ENCODE measurements around the gene SIK2. TPM values are rescaled to one million over a fixed set of nuclear protein-coding genes. Genes with fewer than 3 reads are reported as not detected.
A peak's percentile ranks its signal among the peaks of the same experiment; 100 is the strongest.

SIK2 gene
- total and polyA plus RNA-seq, 10 donors = 1.7 to 23.8 (median 14.9) TPM

DNA sequence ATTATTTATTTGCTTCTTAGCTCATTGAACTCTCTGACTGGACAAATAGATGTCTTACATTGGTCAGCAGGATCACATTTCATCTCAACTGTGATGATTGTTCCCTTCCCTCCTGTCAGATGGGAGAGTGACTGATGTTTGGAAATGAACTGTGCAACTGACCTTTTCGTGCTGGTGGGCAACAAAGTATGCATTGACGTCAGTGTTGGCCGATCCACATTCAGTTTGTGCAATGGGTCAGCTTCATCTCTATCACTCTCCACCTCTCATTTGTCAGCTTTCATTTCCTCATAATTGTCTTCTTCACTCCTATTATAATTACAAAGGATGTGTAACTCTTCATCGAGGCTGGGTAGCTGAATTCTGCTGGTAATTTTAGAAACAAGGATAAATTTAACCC, 92.6 kb downstream of the SIK2 start:
- no peaks in the 10 kb centered on the region for H3K27me3 ChIP-seq (replicated peaks in 1 of 7)
- peaks cover 0 to 21% (median 3%) of the 10 kb centered on the region in 6 donors for H3K4me1 ChIP-seq
- H3K36me3 ChIP-seq = peaks cover 0 to 28% (median 0%) of the 10 kb centered on the region in 6 donors
- intact Hi-C loops (cut with DNase I; ENCODE audit: low total_unique reads) = no loop called here
- no peaks in the 10 kb centered on the region for H3K9me3 ChIP-seq
- TF ChIP-seq CTCF (IDR thresholded peaks at IDR 0.05 in 8 of 11, conservative IDR thresholded peaks at IDR 0.05 in 3 of 11) (no peak), POLR2A (IDR thresholded peaks at IDR 0.05) (no peak), POLR2AphosphoS5 (IDR thresholded peaks at IDR 0.05) (peak in 1 of 3 donors; percentile 83)
- peak overlapping the region in 2 of 8 donors; percentile 34 to 46 for H3K27ac ChIP-seq
- no peak for DNase-seq
- H3K4me3 ChIP-seq = no peak overlapping the region
- WGBS, 5 donors = 58 to 69% (median 68%) methylated on average over 4 of the region's 4 CpGs

DNA sequence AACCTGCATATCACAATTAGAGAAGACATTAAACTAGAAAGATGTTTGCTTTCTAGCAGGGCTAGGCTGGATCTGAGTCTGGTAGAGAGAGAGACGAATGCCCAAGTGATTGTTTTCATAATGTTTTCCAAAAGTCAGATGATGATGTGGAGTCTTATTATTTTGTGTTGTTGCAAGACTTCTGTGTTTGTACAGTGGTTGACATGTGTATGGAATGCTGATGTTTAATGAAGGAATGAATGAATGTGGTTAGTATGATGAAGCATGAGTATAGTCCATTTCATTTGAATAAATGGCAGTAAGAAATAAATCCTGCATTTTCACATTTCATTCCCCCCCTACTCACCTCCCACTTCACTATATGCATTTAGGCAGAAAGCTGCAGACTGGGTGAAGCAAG, 94.3 kb downstream of the SIK2 start:
- intact Hi-C loops (cut with DNase I; ENCODE audit: low total_unique reads) = no loop called here
- no peaks in the 10 kb centered on the region for H3K9me3 ChIP-seq
- 72 to 91% (median 89%) methylated on average over 1 of the region's 1 CpG for WGBS, 5 donors
- no peak overlapping the region for H3K4me3 ChIP-seq
- DNase-seq = no peak
- peaks cover 0 to 21% (median 3%) of the 10 kb centered on the region in 6 donors for H3K4me1 ChIP-seq
- H3K27me3 ChIP-seq (replicated peaks in 1 of 7) = no peaks in the 10 kb centered on the region
- TF ChIP-seq POLR2AphosphoS5 (IDR thresholded peaks at IDR 0.05) (no peak), POLR2A (IDR thresholded peaks at IDR 0.05) (no peak), CTCF (IDR thresholded peaks at IDR 0.05 in 8 of 11, conservative IDR thresholded peaks at IDR 0.05 in 3 of 11) (no peak)
- no peak overlapping the region for H3K27ac ChIP-seq
- peaks cover 0 to 24% (median 0%) of the 10 kb centered on the region in 6 donors for H3K36me3 ChIP-seq

DNA sequence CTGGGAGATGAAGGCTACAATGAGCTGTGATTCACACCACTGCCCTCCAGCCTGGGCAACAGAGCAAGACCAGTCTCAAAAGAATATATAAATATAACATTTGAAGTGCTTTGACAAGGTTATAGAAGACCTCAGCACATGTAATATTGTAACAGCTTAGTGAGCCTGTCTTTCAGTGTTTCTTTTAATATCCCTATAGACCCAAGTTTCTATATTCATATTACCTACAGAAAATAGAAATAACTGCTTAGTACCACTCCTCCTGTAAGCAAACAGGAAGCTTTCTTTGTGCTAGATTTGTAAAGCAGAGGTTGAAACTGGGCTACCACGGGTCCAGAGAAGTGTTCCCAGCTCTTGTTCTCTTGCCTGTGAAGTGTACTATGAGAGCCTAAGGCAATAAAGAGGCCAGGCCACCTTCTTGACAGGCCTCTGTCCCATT, 95.7 kb downstream of the SIK2 start:
- H3K36me3 ChIP-seq = peaks cover 0 to 32% (median under 1%) of the 10 kb centered on the region in 6 donors
- no peak overlapping the region for H3K4me3 ChIP-seq
- TF ChIP-seq POLR2AphosphoS5 (IDR thresholded peaks at IDR 0.05) (no peak), CTCF (IDR thresholded peaks at IDR 0.05 in 8 of 11, conservative IDR thresholded peaks at IDR 0.05 in 3 of 11) (no peak), POLR2A (IDR thresholded peaks at IDR 0.05) (no peak)
- no peak for DNase-seq
- H3K27ac ChIP-seq = no peak overlapping the region
- peaks cover 0 to 21% (median 3%) of the 10 kb centered on the region in 6 donors for H3K4me1 ChIP-seq
- WGBS, 5 donors = 55 to 78% (median 68%) methylated on average over 1 of the region's 1 CpG
- intact Hi-C loops (cut with DNase I; ENCODE audit: low total_unique reads) = no loop called here
- H3K9me3 ChIP-seq = no peaks in the 10 kb centered on the region
- no peaks in the 10 kb centered on the region for H3K27me3 ChIP-seq (replicated peaks in 1 of 7)

DNA sequence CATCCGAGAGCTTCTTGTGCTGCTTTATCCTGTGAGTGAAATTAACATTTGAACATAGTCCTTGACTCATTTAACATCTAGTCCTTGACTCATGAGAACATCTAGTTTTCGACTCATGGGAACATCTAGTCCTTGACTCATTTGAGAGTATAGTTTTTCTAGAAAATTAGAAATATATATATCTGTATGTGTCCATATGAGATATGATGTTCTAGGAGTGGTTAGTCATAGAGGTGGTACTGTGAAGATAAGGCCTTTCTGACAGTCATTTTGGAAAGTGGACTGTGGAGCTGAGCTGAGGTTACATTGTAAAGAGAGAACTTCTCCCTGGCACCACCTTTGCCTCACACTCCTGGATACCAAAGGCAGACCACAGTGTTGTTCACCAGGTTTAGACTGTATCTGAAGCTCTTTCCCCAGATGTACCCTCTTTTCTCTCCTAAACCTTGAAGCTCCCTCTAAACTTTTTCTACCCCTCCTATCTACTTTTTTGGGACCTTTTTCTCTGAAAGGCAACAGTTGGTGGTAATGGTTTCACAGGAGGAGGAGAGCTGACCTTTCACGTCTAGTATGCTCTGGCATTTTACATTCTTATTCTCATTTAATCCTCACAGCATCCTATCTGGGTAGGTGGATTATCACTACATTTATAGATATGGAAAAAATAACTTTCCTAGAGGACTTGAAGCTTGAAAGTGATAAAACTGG, 96.8 kb downstream of the SIK2 start:
- WGBS, 5 donors = 89 to 98% (median 93%) methylated on average over 3 of the region's 3 CpGs
- no peak for DNase-seq
- no peaks in the 10 kb centered on the region for H3K9me3 ChIP-seq
- no peak overlapping the region for H3K4me3 ChIP-seq
- intact Hi-C loops (cut with DNase I; ENCODE audit: low total_unique reads) = no loop called here
- H3K36me3 ChIP-seq = peaks cover 0 to 43% (median 11%) of the 10 kb centered on the region in 6 donors
- no peak for TF ChIP-seq POLR2AphosphoS5 (IDR thresholded peaks at IDR 0.05)
- no peak for TF ChIP-seq CTCF (IDR thresholded peaks at IDR 0.05 in 8 of 11, conservative IDR thresholded peaks at IDR 0.05 in 3 of 11)
- TF ChIP-seq POLR2A (IDR thresholded peaks at IDR 0.05) = no peak
- H3K4me1 ChIP-seq = peaks cover 0 to 17% (median 2%) of the 10 kb centered on the region in 6 donors
- no peak overlapping the region for H3K27ac ChIP-seq
- H3K27me3 ChIP-seq (replicated peaks in 1 of 7) = no peaks in the 10 kb centered on the region

All from spleen (tissue), 11 donors.